ENCODE data around the gene AIMP2.

DNA sequence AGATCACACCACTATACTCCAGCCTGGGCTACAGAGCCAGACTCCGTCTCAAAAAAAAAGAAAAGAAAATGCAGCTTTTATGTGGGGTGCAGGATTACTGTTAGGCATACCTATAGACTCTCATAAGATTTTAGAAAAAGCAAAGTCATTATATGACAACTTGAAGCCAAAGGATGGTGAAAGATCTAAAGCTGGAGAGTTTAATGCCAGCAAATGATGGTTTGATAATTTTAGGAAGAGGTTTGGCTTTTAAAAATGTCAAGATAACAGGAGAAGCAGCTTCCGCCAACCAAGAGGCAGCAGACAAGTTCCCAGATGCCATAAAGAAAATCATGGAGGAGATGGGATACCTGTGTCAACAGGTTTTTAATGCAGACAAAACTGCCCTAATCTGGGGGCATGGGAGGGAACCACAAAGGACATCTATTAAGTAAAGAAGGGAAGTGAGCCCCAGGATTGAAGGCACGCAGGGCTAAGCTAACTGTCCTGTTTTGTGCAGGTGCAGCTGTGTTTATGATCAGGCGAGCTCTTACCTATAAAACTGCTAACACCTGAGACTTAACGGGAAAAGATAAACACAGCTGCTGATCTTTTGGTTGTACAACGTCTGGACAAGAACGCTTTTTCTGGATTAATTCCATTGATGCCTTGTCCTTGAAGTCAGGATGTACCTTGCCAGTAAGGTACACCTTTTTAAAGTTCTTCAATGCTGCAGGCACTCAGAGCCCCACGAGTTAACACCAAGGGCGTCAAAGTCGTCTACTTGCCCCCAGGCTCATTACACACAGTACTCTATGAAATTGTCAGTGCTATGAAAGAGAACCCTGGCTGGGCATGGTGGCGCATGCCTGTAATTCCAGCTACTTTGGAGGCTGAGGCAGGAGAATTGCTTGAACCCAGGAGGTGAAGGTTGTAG lies 11.6 kb downstream of the AIMP2 start:
- TF ChIP-seq, protein P1, sequence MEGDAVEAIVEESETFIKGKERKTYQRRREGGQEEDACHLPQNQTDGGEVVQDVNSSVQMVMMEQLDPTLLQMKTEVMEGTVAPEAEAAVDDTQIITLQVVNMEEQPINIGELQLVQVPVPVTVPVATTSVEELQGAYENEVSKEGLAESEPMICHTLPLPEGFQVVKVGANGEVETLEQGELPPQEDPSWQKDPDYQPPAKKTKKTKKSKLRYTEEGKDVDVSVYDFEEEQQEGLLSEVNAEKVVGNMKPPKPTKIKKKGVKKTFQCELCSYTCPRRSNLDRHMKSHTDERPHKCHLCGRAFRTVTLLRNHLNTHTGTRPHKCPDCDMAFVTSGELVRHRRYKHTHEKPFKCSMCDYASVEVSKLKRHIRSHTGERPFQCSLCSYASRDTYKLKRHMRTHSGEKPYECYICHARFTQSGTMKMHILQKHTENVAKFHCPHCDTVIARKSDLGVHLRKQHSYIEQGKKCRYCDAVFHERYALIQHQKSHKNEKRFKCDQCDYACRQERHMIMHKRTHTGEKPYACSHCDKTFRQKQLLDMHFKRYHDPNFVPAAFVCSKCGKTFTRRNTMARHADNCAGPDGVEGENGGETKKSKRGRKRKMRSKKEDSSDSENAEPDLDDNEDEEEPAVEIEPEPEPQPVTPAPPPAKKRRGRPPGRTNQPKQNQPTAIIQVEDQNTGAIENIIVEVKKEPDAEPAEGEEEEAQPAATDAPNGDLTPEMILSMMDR (IDR thresholded peaks at IDR 0.05), result no peak
- no peak for TF ChIP-seq POLR2AphosphoS5 (IDR thresholded peaks at IDR 0.05)
- no peak for TF ChIP-seq POLR2A (IDR thresholded peaks at IDR 0.05)
